ENCODE results near the gene IMPDH2.

Gene IMPDH2

GRCh38 chr3:49058011-49058410, 28.8 kb upstream of the IMPDH2 start:
- Histone ChIP-seq H3K27me3 (ENCODE audit: insufficient read depth, low read length, poor library complexity, severe bottlenecking) (no peaks in the 10 kb centered on the region), H2AFZ (ENCODE audit: low read length) (no peak overlapping the region), H3F3A (ENCODE audit: low read depth) (no peaks in the 10 kb centered on the region), H3K4me3 (ENCODE audit: low read length, poor library complexity, severe bottlenecking) (no peak overlapping the region), H3K79me2 (ENCODE audit: insufficient read depth, low read length) (no peaks in the 10 kb centered on the region), H3K9ac (ENCODE audit: low read depth, low read length, poor library complexity, severe bottlenecking) (no peak overlapping the region), H3K4me1 (ENCODE audit: insufficient read depth, low read length, poor library complexity, severe bottlenecking) (no peaks in the 10 kb centered on the region), H3K4me2 (ENCODE audit: low read depth, low read length, poor library complexity, severe bottlenecking) (no peak overlapping the region), H3K9me2 (replicated peaks; ENCODE audit: low read depth, low read length) (no peaks in the 10 kb centered on the region), H3K9me3 (ENCODE audit: insufficient read depth, low read depth, low read length) (no peaks in the 10 kb centered on the region), H4K20me1 (ENCODE audit: insufficient read depth, low read length, poor library complexity, severe bottlenecking) (peaks cover 3% of the 10 kb centered on the region), H3K36me3 (ENCODE audit: insufficient read depth, low read length) (peaks cover 60% of the 10 kb centered on the region)
- TF ChIP-seq, protein P1, sequence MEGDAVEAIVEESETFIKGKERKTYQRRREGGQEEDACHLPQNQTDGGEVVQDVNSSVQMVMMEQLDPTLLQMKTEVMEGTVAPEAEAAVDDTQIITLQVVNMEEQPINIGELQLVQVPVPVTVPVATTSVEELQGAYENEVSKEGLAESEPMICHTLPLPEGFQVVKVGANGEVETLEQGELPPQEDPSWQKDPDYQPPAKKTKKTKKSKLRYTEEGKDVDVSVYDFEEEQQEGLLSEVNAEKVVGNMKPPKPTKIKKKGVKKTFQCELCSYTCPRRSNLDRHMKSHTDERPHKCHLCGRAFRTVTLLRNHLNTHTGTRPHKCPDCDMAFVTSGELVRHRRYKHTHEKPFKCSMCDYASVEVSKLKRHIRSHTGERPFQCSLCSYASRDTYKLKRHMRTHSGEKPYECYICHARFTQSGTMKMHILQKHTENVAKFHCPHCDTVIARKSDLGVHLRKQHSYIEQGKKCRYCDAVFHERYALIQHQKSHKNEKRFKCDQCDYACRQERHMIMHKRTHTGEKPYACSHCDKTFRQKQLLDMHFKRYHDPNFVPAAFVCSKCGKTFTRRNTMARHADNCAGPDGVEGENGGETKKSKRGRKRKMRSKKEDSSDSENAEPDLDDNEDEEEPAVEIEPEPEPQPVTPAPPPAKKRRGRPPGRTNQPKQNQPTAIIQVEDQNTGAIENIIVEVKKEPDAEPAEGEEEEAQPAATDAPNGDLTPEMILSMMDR (conservative IDR thresholded peaks at IDR 0.05; ENCODE audit: low read length), result no peak
- no peak for TF ChIP-seq EZH2phosphoT487 (IDR thresholded peaks at IDR 0.05; ENCODE audit: borderline replicate concordance)

GRCh38 chr3:49057268-49057667, 28.1 kb upstream of the IMPDH2 start:
- Histone ChIP-seq H3K79me2 (ENCODE audit: insufficient read depth, low read length) (no peaks in the 10 kb centered on the region), H3K9me3 (ENCODE audit: insufficient read depth, low read depth, low read length) (no peaks in the 10 kb centered on the region), H3K36me3 (ENCODE audit: insufficient read depth, low read length) (peaks cover 63% of the 10 kb centered on the region), H3K9ac (ENCODE audit: low read depth, low read length, poor library complexity, severe bottlenecking) (no peak overlapping the region), H3K27me3 (ENCODE audit: insufficient read depth, low read length, poor library complexity, severe bottlenecking) (no peaks in the 10 kb centered on the region), H3K4me3 (ENCODE audit: low read length, poor library complexity, severe bottlenecking) (no peak overlapping the region), H2AFZ (ENCODE audit: low read length) (no peak overlapping the region), H3K4me1 (ENCODE audit: insufficient read depth, low read length, poor library complexity, severe bottlenecking) (no peaks in the 10 kb centered on the region), H3F3A (ENCODE audit: low read depth) (no peaks in the 10 kb centered on the region), H4K20me1 (ENCODE audit: insufficient read depth, low read length, poor library complexity, severe bottlenecking) (peaks cover 3% of the 10 kb centered on the region), H3K4me2 (ENCODE audit: low read depth, low read length, poor library complexity, severe bottlenecking) (no peak overlapping the region), H3K9me2 (replicated peaks; ENCODE audit: low read depth, low read length) (no peaks in the 10 kb centered on the region)
- no peak for TF ChIP-seq EZH2phosphoT487 (IDR thresholded peaks at IDR 0.05; ENCODE audit: borderline replicate concordance)
- TF ChIP-seq, protein P1 (conservative IDR thresholded peaks at IDR 0.05; ENCODE audit: low read length), result no peak

- TF ChIP-seq, protein P1 (conservative IDR thresholded peaks at IDR 0.05; ENCODE audit: low read length), result no peak
- TF ChIP-seq EZH2phosphoT487 (IDR thresholded peaks at IDR 0.05; ENCODE audit: borderline replicate concordance), result no peak
- H2AFZ ChIP-seq (ENCODE audit: low read length), result no peak overlapping the region
- no peaks in the 10 kb centered on the region for H3K79me2 ChIP-seq (ENCODE audit: insufficient read depth, low read length)
- no peaks in the 10 kb centered on the region for H3K9me3 ChIP-seq (ENCODE audit: insufficient read depth, low read depth, low read length)
- H3K4me1 ChIP-seq (ENCODE audit: insufficient read depth, low read length, poor library complexity, severe bottlenecking), result no peaks in the 10 kb centered on the region
- H3K4me3 ChIP-seq (ENCODE audit: low read length, poor library complexity, severe bottlenecking), result no peak overlapping the region
- peaks cover 3% of the 10 kb centered on the region for H4K20me1 ChIP-seq (ENCODE audit: insufficient read depth, low read length, poor library complexity, severe bottlenecking)
- peaks cover 55% of the 10 kb centered on the region for H3K36me3 ChIP-seq (ENCODE audit: insufficient read depth, low read length)
- H3K9ac ChIP-seq (ENCODE audit: low read depth, low read length, poor library complexity, severe bottlenecking), result no peak overlapping the region
- no peaks in the 10 kb centered on the region for H3K27me3 ChIP-seq (ENCODE audit: insufficient read depth, low read length, poor library complexity, severe bottlenecking)
- no peaks in the 10 kb centered on the region for H3K9me2 ChIP-seq (replicated peaks; ENCODE audit: low read depth, low read length)
- H3F3A ChIP-seq (ENCODE audit: low read depth), result no peaks in the 10 kb centered on the region
- no peak overlapping the region for H3K4me2 ChIP-seq (ENCODE audit: low read depth, low read length, poor library complexity, severe bottlenecking)
These were observed 25.2 kb upstream of the IMPDH2 start for GRCh38 chr3:49054344-49054862.
